NCI-H510A (cell line): ENCODE data around the gene PADI4.

Experiments used
- DNase-seq: peaks from one replicate; lab custom pipeline; 2025; lab: John Stamatoyannopoulos, UW

PADI4 gene, protein sequence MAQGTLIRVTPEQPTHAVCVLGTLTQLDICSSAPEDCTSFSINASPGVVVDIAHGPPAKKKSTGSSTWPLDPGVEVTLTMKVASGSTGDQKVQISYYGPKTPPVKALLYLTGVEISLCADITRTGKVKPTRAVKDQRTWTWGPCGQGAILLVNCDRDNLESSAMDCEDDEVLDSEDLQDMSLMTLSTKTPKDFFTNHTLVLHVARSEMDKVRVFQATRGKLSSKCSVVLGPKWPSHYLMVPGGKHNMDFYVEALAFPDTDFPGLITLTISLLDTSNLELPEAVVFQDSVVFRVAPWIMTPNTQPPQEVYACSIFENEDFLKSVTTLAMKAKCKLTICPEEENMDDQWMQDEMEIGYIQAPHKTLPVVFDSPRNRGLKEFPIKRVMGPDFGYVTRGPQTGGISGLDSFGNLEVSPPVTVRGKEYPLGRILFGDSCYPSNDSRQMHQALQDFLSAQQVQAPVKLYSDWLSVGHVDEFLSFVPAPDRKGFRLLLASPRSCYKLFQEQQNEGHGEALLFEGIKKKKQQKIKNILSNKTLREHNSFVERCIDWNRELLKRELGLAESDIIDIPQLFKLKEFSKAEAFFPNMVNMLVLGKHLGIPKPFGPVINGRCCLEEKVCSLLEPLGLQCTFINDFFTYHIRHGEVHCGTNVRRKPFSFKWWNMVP

DNA sequence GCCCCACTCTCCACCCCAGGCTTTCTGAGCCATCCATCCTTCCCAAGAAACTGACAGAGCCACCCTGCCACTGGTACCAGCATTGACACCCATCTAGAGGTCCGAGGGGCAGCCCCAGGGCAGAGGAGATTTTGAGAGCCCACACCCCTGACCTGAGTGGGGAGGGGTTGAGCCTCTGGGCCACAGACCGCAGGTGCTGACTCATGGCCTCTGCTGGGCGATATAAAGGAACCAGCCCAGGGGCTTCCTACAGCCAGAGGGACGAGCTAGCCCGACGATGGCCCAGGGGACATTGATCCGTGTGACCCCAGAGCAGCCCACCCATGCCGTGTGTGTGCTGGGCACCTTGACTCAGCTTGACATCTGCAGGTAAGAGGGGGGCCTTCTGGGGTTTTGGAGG is at the start of gene PADI4:
Gene PADI4 (plus strand): TSS at position 252 of the 400 bp plus-strand sequence. CDS start 26 bp downstream, at position 278.
- no peak for DNase-seq

DNA sequence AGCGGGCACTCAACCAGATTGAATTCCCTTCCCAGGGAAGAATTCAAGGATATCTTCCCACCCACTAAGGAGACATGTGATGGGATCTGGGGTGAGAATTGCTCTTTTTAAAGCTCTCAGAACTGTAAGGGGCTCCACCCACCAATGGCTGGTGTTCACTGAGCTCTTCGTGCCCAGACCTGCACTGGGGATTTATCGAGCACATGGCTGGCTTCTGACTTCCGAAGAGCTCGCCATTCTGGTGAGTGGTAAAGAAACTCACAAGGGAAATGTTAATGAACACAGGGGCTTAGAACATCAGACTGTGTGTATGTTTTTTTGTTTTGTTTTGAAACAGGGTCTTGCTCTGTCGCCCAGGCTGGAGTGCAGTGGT is 49.3 kb upstream of the PADI4 start:
- no peak for DNase-seq

DNA sequence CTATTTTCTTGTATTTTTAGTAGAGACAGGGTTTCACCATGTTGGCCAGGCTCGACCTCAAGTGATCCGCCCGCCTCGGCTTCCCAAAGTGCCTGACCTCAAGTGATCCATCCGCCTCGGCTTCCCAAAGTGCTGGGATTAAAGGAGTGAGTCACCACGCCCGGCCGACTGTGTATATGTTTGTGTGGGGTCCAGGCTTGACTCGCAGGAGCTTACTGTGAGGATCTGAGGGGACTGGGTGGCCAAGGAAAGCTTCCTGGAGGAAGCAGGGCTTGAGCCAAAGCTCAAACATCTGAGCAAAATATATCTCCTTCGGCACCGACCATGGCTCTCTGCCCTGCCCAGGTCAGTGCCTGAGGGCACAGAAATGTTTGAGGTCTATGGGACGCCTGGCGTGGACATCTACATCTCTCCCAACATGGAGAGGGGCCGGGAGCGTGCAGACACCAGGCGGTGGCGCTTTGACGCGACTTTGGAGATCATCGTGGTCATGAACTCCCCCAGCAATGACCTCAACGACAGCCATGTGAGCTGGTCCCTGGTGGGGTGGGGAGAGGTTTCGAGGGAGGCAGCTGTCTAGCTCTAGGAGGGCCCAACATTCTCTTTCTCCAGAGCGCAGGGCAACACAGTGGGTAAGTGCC is 48.6 kb upstream of the PADI4 start:
- DNase-seq, result no peak

DNA sequence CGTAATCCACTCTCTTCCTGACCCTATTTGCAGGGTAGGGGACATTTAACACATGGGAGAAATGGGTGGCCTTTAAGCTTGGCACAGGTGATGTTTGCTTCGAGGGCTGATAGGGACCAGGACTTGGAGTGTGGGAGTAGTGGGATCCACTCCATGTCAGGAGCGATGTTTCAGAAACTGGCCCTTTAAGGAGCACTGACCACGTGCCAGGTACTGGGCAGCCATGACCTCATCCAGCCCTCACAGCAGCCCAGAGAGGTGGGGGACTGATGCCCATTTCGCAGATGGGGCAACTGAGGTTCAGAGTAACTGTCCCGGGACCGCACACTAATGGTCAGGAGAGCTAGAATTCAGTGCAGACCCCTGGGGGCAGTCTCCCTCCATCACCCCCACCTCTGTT is 47.7 kb upstream of the PADI4 start:
- DNase-seq, result no peak

DNA sequence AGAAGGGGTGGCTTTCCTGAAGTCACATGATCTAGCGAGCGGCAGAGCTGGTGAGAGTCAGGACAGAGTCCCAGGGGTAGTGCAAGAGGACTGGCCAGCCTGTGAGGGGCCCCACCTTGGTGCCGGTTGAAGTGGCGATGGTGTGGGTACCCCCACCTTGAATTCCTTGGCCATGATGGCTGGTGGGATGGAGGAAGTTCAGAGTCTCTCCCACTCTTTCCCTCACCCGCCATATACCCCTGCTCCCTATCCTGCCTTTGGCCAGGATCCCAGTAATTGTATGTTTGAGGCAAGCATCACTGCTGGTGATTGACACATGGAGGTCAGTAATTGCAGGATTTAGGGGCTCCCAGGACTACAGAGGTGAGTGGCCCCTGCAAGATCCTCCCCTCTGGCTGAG is 47.3 kb upstream of the PADI4 start:
- DNase-seq, result no peak

DNA sequence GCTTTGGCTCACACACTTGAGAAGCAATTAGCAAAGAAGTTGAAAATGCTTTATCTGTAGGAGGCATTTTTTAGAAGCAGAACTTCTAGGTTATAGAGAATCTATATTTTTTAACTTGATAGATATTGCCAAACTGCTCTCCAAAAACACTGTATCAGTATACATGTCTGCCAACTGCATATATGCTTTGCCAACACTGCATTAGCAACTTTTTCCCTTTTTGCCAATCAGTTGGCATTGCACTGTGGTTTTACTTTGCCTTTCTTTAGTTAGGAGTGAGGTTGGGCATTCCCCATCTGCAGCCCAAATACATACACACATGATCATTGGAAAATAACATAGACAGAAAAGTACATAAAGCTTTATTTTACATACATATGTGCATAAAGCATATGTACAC is 44.1 kb upstream of the PADI4 start:
- DNase-seq, result no peak

DNA sequence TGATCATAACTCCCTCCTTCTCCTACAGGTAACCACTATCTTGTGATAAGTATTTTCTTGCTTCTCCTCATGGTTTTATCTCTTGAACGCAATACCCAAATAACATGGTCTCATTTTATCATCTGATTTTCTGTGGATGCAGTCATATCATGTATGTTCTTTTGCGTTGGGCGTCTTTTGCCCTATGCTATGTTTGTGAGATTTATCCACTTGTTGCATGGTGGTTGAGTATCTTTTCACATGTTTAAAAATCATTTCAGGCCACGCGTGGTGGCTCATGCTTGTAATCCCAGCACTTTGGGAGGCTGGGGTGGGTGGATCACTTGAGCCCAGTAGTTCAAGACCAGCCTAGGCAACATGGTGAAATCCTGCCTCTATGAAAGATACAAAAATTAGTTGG is 43.5 kb upstream of the PADI4 start:
- no peak for DNase-seq

DNA sequence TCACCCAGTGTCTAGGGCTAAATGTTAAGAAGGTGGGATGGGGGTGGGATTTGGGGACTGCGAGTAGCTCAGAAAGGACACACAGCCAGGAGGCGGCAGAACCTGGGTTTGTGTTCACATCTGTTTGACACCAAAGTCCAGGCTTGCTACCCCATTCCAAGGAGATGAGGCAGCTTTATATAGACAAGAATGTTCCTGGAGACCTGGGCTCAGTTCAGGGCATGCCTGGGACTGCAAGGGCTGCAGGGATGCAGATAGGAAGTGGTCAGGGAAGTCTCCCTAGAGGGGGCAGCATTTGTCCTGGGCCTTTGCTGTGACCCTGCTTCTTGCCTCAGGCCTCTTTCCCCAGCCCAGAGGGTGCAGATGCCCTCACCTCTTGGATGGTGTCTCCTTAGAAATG is 42.8 kb upstream of the PADI4 start:
- DNase-seq, result no peak

DNA sequence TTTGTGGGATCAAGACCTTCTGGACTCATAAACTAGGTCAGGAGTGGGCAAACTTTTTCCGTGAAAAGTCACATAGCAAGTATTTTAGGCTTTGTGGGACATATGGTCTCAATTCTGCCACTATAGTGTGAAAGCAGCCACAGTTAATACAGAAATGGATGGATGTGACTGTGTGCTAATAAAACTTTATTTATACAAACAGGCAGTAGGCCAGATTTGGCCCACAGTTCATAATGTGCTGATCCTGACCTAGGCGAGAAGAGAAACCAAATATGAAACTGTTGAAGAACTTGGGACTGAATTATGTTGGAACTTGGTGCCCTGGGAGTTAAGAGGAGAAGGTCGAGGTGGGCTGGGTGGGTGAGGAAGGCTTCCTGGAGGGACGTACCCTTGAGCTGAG is 42.0 kb upstream of the PADI4 start:
- no peak for DNase-seq

DNA sequence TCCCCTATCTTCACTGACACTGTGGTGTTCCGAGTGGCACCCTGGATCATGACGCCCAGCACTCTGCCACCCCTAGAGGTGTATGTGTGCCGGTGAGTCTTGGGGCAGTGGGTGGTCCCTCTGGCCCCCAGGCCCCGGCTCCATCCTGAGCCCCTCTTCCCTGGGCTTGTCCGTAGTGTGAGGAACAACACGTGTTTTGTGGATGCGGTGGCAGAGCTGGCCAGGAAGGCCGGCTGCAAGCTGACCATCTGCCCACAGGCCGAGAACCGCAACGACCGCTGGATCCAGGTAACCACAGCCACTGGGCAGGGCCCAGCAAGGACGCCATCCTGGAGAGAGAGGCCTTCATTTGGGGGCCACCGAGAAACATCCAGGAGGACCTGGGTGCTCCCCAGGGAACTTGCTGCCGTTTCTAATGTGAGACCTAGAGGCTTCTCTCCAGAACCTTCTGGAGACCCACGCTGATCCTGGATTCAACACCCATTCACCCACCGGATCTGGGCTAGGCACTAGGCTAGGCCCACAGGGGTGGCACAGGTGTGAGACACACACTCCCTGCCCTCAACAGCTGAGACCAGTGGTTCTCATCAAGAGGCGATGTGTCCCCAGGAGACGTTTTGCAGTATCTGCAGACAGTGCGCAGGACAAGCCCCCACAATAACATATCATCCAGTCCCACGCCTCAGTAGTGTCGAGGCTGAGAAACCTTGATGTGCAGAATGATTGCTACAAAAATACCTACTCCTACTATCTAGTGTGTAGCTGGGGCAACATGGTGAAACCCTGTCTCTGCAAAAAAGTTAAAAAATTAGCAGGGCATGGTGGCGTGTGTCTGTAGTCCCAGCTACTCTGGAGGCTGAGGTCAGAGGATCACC is 36.9 kb upstream of the PADI4 start:
- DNase-seq, result no peak

DNA sequence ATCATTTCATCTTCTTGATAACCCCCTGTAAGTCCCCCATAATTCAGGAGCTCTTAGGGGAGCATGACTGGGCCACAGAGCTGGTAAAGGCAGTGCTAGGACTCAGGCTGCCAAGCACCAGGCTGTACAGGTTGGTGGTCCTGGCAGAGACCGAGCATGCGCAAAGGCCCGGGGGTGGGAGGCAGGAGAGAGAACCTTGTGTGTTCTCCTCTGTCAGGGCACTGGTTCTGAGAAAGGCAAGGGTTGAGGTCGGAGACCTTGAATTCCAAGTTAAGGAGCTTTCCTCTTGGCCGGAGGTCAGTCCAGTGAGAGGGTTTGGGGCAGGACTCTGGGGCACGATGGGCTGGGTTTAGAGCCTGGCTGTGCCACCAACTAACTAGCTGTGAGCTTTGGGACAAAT is 35.9 kb upstream of the PADI4 start:
- no peak for DNase-seq

DNA sequence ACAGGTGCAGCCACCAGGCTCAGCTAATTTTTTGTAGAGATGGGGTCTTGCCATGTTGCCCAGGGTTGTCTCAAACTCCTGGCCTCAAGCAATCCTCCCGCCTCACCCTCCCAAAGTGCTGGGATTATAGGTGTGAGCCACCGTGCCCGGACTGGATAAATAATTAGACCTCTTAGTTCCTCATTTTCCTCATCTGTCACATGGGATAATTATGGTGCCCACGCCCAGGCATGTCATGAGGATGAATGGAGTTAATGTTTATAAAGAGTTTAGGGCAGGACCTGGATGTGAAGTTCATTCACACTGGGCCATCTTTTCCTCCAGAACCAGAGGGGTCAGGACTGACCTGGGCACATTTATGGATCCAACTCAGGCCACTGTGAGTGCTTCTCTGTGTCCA is 35.4 kb upstream of the PADI4 start:
- no peak for DNase-seq

DNA sequence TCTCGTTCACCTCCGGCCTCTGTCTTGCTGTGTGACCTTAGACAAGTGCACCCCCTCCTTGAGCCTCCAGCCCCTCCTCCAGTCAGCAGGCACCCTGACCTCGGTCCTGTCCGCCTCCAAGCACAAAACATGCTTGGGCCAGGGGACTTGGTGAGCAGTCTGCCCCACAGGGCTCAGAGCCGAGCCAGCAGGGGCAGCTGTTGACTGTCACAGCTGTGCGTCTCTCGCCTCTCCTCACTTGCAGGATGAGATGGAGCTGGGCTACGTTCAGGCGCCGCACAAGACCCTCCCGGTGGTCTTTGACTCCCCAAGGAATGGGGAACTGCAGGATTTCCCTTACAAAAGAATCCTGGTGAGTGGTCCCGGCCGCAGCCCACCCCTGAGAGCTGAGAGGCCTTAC is 34.9 kb upstream of the PADI4 start:
- DNase-seq, result no peak

DNA sequence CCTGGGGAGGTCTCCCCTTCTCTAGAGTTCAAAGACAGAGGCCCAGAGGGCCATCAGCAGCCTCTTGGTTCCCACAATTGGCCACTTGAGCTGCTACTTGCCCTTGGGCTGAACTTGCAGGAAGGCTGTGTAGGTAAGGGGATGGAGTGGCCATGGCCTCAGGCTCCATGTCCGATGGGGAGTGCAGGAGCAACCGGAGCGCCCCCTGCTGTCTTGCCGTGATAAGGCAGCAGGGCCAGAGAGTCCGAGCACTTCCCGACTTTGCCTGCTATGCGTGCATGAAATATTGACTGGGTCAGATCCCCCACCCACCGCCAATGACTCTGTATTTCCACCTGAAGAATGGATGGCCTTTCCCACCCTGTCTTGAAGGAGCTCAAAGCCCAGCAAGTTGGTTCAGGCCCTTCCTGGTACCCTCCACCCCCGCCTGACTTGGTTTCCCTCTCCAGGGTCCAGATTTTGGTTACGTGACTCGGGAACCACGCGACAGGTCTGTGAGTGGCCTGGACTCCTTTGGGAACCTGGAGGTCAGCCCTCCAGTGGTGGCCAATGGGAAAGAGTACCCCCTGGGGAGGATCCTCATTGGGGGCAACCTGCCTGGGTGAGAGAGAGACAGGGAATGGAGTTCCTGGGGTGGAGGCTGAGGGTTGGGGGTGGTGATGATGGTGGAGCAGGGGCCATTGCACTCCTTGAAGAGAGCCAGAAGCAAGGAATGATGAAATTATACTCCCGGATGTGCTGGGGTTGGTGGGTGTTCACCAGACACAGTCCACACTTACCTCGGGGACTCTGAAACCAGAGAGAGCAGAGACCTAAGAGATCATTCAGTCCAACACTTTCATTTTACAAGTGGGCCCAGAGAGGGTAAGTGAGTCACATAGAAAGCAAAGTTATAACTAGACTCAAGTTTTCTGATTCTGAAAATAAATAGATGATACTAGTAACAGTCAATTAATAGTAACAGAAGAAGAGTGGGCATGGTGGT is 33.5 kb upstream of the PADI4 start:
- DNase-seq, result peak; percentile 42

DNA sequence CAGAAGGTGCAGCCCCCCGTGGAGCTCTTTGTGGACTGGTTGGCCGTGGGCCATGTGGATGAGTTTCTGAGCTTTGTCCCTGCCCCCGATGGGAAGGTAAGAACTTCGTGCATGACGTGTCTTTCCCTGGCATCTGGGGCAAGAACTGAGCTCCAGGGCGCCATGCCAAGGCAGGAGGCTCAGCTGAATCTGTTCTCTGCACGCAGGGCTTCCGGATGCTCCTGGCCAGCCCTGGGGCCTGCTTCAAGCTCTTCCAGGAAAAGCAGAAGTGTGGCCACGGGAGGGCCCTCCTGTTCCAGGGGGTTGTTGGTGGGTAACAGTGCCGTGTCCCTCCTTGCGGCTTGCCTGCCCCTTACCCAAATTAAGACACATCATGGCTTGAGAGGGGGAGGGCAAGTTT is 31.4 kb upstream of the PADI4 start:
- DNase-seq, result no peak

DNA sequence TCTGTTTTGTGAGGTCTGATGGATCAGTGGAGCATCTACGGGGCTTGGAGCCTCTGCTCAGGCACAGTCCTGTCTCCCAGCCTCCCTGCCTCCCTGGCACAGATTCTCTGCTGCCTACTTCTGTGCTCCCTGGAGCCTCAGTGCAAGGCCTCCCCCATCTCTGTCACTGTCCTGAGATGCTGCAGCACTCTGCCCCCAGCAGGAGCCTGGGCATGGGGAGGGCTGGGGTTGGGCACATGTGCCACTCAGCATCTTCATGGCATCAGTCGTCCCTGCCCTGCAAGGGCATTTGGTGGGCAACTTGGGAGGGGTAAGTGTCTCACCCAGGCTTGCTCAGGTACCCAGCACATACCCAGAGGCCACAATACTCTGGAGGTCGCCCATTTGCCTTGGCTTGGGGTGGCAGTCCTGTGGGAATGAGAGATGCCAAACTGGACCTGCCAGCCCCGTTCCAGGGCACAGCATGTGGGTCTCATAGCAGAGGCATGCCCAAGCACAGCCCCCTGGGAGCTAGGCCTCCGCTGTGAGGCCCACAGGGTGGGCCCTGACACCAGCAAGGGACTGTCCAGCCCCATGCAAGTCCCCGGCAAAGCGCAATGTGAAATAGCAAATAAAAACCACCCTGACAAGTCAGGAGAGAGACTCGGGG is 30.4 kb upstream of the PADI4 start:
- no peak for DNase-seq

DNA sequence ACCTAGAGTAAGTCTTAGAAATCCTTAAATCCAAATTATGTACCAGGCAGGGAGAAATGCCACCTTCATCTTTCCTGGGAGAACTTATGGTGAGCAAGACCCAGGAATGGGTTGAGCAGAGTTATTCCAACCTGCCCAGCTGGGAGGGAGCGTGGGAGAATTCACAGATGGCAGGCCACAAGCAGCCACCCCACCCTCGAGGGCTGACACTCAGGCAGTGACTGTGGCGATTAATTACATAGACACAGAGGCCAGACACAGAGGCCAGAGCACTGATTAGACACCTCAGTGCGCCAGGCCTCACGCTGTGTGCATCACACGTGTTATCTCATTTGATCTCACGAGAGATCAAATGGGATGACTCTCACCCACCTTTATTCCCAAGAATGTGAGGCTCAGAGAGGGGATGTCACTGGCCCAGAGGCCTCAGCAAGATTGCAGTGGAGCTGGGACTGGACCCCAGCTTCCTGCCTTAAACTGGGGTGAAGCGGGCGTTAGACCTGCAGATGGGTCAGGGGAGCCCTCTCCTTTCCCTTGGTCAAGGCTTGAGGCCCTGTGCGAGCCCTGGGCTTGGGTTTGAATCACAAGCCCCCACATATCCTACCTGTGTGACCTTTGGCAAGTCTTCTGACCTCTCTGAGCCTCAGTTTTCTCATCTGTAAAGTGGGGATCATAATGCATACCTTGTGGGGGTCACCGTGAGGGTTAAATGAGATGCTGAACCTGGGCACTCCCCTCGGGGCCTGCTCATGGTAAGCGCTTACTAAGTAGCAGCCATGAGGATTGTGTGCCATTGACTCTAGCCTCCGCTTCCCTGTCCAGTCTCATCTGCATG is 28.8 kb upstream of the PADI4 start:
- no peak for DNase-seq

DNA sequence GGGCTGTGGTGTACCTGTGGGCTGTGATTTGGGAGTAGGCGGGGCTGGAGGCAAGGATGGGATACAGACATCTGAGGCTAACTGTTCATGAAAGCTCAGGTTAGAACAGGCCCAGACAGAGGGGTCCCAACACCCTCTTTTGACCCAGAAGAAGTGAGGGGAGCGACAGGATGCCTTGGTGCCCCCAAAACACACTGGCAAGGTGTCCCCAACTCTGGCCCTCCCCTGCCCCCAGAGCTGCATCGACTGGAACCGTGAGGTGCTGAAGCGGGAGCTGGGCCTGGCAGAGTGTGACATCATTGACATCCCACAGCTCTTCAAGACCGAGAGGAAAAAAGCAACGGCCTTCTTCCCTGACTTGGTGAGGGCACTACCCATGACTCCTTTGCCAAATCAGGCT is 27.6 kb upstream of the PADI4 start:
- no peak for DNase-seq

DNA sequence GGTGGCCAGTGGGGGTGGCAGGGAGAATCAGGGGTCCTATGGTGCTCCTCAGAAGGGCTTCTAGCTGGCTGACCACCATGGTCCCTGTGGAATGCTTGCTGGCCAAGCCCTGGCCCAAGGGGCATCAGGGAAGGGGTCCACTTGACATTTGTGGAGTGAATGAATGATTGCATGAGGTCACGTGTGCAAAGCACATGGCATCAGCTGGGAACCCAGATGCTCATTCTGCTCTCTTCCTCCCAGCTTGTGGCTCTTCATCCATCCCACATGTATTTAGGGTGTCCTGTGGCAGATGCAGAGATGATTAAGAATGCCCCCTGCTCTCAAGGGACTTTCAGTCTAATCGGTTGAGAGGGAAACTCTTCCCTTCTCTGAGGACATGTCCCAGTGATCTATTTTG is 27.1 kb upstream of the PADI4 start:
- DNase-seq, result no peak

DNA sequence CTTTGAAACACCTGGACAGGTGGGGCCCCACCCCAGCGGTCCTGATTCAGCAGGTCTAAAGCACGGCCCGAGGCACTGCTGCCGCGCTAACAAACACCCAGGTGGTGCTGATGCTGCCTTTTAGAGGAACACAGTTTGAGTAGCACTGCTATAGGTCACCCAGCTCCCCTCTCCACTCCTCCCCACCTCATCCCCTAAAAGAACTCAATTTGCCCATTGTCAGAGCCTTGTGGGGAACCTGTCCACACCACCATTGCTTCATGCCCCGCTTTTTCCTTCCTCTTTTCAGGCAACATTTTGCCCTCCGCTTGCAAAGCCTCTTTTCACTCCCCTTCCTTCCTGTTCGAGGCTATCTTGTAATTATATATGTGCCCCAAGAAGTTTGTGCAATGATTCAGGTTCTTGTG is 26.2 kb upstream of the PADI4 start:
- no peak for DNase-seq
